DMS114 treated with DMSO at 0.1 percent for 48 hours (cell line): ENCODE data around the gene DMPK.

Experiments
- DNase-seq: peaks from one replicate; lab custom pipeline; 2025; ENCODE audit not compliant: unreplicated experiment; lab: John Stamatoyannopoulos, UW

DMPK gene

GRCh38 chr19:45782162-45782691 is at the start of gene DMPK:
Gene DMPK, minus strand, starts transcription at chr19:45782490. Its CDS starts 138 bp downstream, at chr19:45782352.
- no peak for DNase-seq

GRCh38 chr19:45828945-45829344 is 46.7 kb upstream of the DMPK start:
- DNase-seq: no peak

GRCh38 chr19:45828523-45828922 is 46.2 kb upstream of the DMPK start:
- DNase-seq: no peak

GRCh38 chr19:45827459-45828093 is 45.3 kb upstream of the DMPK start:
- no peak for DNase-seq

- DNase-seq: no peak
These were observed 44.6 kb upstream of the DMPK start for GRCh38 chr19:45826934-45827333.

- no peak for DNase-seq
These were observed 43.9 kb upstream of the DMPK start for GRCh38 chr19:45825917-45826893.

- DNase-seq: no peak
These were observed 42.9 kb upstream of the DMPK start for GRCh38 chr19:45825263-45825605.

- DNase-seq: no peak
These were observed 42.4 kb upstream of the DMPK start for GRCh38 chr19:45824531-45825262.

- DNase-seq: no peak
These were observed 41.8 kb upstream of the DMPK start for GRCh38 chr19:45824041-45824471.

GRCh38 chr19:45823182-45823581 is 40.9 kb upstream of the DMPK start:
- no peak for DNase-seq

- DNase-seq: no peak
These were observed 40.4 kb upstream of the DMPK start for GRCh38 chr19:45822716-45823115.

- no peak for DNase-seq
These were observed 39.3 kb upstream of the DMPK start for GRCh38 chr19:45821570-45821969.

GRCh38 chr19:45821103-45821521 is 38.8 kb upstream of the DMPK start:
- no peak for DNase-seq

GRCh38 chr19:45820413-45821102 is 38.3 kb upstream of the DMPK start:
- DNase-seq: no peak

- no peak for DNase-seq
These were observed 37.5 kb upstream of the DMPK start for GRCh38 chr19:45819769-45820168.

- DNase-seq: no peak
These were observed 35.5 kb upstream of the DMPK start for GRCh38 chr19:45817725-45818301.

GRCh38 chr19:45817010-45817724 is 34.9 kb upstream of the DMPK start:
- peak; percentile 69 for DNase-seq

- DNase-seq: no peak
These were observed 34.1 kb upstream of the DMPK start for GRCh38 chr19:45816236-45817009.
